Bronchial epithelial cell (primary cell): ENCODE results near the gene FAM219A. TPM values are rescaled to one million over a fixed set of nuclear protein-coding genes. Genes with fewer than 3 reads are reported as not detected.

Experiments used
- DNase-seq: peaks from one replicate; pipeline ENCODE4 v3.0.0-alpha.2; 2010; ENCODE audit warnings: low read depth
- FAIRE-seq: peaks from 2 replicates; lab custom pipeline; 2011; peaks lifted over from hg19 to GRCh38; lab: Jason Lieb, UNC
- H3K27me3 ChIP-seq: 2 replicates; pipeline ENCODE4 v1.5.1; 2011; ENCODE audit warnings: low read length; ENCODE audit not compliant: control insufficient read depth, insufficient read depth
- H3K36me3 ChIP-seq: 2 replicates; pipeline ENCODE4 v1.5.1; 2011; ENCODE audit warnings: low read length; ENCODE audit not compliant: control insufficient read depth, insufficient read depth
- H3K4me3 ChIP-seq: 2 replicates; pipeline ENCODE4 v1.5.1; 2011; ENCODE audit warnings: mild to moderate bottlenecking, low read depth, low read length, control low read depth
- total RNA-seq: library from RNA; depleted of rRNA; stranded (reverse); fragments of >200 nt; gene quantifications from 2 replicates; pipeline ENCODE4 v1.2.1, GENCODE V29; 2014
- TF ChIP-seq, protein P1 (sequence below): IDR thresholded peaks from 2 replicates; pipeline ENCODE4 v1.5.1; 2011; ENCODE audit warnings: mild to moderate bottlenecking, moderate library complexity, low read length, control low read depth, inconsistent platforms; ENCODE audit not compliant: insufficient read depth, severe bottlenecking

Gene FAM219A
- total RNA-seq, 1 donor from 2014 or later: 3.9 TPM

DNA sequence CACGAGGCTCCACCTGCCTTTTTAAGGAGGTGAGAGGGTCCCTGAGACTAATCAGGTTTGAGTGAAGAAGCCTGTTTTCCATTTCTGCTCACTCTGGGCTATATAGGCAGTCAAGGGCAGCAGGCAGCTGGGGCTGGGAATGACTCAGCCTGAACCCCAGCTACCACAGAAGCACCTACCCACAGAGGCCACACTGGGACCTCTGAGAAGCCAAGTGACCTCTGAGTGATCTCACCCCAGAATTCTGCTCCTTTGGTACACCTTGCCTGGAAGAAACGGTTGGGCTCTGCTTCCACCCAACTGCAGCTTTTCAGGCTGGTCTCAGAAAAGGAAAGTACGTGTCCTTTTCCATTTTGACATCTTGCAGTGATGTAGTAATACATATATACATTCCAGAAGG, 6.8 kb downstream of the FAM219A start:
- no peak for FAIRE-seq
- TF ChIP-seq, protein P1, sequence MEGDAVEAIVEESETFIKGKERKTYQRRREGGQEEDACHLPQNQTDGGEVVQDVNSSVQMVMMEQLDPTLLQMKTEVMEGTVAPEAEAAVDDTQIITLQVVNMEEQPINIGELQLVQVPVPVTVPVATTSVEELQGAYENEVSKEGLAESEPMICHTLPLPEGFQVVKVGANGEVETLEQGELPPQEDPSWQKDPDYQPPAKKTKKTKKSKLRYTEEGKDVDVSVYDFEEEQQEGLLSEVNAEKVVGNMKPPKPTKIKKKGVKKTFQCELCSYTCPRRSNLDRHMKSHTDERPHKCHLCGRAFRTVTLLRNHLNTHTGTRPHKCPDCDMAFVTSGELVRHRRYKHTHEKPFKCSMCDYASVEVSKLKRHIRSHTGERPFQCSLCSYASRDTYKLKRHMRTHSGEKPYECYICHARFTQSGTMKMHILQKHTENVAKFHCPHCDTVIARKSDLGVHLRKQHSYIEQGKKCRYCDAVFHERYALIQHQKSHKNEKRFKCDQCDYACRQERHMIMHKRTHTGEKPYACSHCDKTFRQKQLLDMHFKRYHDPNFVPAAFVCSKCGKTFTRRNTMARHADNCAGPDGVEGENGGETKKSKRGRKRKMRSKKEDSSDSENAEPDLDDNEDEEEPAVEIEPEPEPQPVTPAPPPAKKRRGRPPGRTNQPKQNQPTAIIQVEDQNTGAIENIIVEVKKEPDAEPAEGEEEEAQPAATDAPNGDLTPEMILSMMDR: no peak
- H3K27me3 ChIP-seq: no peaks in the 10 kb centered on the region
- no peak for DNase-seq
- H3K4me3 ChIP-seq: no peak overlapping the region
- no peaks in the 10 kb centered on the region for H3K36me3 ChIP-seq

DNA sequence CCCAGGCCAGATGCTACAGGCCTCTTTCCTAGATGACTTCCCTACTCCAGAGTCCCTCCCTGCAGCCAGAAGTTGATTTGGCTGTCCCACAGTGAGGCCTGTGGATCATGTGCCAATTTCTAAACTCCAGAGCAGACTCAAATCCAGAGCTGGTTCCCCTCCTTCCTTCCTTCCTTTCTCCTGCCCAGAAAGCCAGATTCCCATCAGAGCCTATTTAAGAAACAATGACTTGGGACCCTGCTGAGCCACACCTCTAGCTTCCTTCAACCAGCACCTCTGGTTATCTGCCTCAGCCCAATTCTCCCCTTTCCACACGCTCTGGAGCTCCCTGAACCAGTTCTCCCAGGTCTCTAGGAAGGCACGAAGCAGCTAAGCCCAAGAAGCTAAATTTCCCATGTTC, 7.2 kb downstream of the FAM219A start:
- TF ChIP-seq, protein P1: no peak
- H3K4me3 ChIP-seq: no peak overlapping the region
- DNase-seq (no peak), FAIRE-seq (no peak)
- H3K27me3 ChIP-seq: no peaks in the 10 kb centered on the region
- no peaks in the 10 kb centered on the region for H3K36me3 ChIP-seq

DNA sequence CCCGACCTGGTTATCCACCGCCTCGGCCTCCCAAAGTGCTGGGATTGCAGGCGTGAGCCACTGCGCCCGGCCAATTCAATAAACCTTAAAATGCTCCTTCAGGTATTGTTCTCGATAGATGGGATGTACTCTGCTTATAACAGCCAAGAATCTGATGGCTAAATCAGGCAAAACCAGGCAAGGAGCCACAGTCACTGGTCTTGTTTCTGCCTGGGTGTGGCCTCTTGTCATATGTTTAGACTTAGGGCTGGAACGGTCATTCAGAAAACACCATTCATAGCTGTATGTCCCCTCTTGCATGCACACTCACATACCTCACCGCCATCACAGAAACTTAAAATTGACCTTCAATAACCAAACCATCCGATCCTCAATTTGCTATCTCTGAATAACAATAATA, 7.7 kb downstream of the FAM219A start:
- DNase-seq: no peak

DNA sequence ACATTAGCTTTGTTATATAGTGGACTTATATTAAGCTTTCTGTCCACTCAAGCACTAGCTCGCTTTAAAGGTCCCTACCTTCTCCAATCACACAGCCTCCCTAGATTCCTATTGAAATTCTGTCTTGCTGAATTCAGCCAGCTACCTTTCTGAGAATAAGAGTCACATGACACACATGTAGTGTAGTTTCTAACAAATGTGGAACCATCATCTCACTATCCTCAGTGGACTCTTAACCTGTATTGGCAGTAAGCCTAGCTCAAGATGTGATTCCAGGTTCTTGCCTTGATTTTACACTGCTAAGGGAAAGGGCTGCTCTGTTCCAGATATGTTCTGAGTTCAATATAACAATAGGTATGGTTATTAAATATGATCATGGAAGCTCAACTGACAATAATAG, 11.4 kb downstream of the FAM219A start:
- no peaks in the 10 kb centered on the region for H3K36me3 ChIP-seq
- DNase-seq (no peak), FAIRE-seq (no peak)
- TF ChIP-seq, protein P1: no peak
- no peak overlapping the region for H3K4me3 ChIP-seq
- H3K27me3 ChIP-seq: no peaks in the 10 kb centered on the region

More for the DNA sequence above, 7.7 kb downstream of the FAM219A start:
- Histone ChIP-seq H3K36me3 (no peaks in the 10 kb centered on the region), H3K4me3 (no peak overlapping the region), H3K27me3 (no peaks in the 10 kb centered on the region)
- FAIRE-seq: no peak
- TF ChIP-seq, protein P1: no peak

DNA sequence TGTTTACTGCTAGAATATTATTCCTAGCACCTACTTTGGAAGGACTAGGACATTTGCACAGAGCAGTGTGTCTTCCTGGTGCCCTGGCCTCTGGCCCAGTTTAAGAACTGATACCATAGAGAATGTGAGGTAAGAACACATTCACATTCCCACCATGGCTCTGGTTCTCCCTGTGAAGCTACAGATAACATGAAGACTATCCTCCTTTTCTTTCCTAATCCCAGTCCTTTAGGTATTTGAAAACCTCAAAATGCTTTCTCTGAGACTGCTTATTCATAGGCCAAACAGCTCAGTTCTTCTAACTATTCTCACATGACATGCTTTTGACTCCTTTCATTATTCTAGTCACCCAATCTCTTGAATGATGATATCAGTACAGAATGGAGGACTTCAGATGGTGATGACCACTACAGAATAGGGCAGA, 11.9 kb downstream of the FAM219A start:
- H3K27me3 ChIP-seq: no peaks in the 10 kb centered on the region
- no peaks in the 10 kb centered on the region for H3K36me3 ChIP-seq
- H3K4me3 ChIP-seq: no peak overlapping the region
- TF ChIP-seq, protein P1: no peak
- no peak for DNase-seq
- no peak for FAIRE-seq

DNA sequence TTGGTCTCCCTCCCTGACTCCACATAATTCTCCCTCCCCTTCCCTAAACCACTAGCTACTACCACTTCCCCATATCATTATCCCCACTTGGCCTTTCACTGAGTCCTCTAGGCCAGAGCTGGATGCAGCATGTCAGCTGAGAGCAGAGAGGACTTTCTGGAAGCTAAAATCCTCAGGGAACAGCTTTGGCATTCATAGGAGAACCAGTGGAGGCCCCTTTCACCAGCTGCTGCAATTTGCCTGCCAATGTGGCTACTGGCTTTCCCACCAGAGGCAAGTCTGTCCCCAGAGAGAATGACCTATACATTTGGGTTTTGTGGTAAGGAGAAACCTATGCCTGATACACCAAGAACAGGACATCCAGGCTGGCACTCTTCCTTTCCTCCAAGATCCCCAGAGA, 14.4 kb downstream of the FAM219A start:
- Histone ChIP-seq H3K36me3 (no peaks in the 10 kb centered on the region), H3K4me3 (no peak overlapping the region), H3K27me3 (no peaks in the 10 kb centered on the region)
- no peak for DNase-seq
- FAIRE-seq: no peak
- TF ChIP-seq, protein P1: no peak
